MM.1S (cell line): ENCODE results near the gene SORCS2.

Experiments
- EZH2 ChIP-seq: fragments of 300-600 bp; sonication (generic); optimal IDR thresholded peaks from 2 replicates; pipeline ENCODE3; 2017; ENCODE audit warnings: low read depth, mild to moderate bottlenecking, antibody characterized with exemption, low read length, mixed read lengths
- EZH2phosphoT487 ChIP-seq: fragments of 300-600 bp; sonication (generic); IDR thresholded peaks from 2 replicates; pipeline ENCODE4 v1.6.1; 2018; ENCODE audit warnings: antibody characterized with exemption, low read length
- TF ChIP-seq, protein P1 (sequence below): fragments of 300-600 bp; sonication (generic); IDR thresholded peaks from 2 replicates; pipeline ENCODE4 v1.5.1; 2016; ENCODE audit warnings: antibody characterized with exemption, low read length, mixed read lengths

DNA sequence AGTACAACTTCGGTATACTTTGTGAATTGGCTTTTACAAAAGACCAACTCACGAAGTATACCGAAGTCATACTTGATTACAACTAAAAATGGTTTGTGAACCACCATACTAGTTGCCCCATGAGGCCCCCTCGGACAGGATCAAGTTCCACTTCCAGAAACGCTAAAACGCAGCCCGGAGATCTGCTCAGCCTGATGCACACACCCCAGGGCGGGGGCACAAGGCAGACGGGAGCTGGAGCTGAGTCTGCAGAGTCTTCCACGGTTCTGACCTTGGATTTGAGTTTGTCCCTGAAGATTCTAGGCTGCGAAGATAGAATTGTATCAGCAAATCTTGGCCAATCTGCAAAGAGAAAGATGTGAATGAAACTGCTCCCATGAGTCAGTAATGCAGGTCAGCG lies 118.1 kb downstream of the SORCS2 start:
- TF ChIP-seq, protein P1, sequence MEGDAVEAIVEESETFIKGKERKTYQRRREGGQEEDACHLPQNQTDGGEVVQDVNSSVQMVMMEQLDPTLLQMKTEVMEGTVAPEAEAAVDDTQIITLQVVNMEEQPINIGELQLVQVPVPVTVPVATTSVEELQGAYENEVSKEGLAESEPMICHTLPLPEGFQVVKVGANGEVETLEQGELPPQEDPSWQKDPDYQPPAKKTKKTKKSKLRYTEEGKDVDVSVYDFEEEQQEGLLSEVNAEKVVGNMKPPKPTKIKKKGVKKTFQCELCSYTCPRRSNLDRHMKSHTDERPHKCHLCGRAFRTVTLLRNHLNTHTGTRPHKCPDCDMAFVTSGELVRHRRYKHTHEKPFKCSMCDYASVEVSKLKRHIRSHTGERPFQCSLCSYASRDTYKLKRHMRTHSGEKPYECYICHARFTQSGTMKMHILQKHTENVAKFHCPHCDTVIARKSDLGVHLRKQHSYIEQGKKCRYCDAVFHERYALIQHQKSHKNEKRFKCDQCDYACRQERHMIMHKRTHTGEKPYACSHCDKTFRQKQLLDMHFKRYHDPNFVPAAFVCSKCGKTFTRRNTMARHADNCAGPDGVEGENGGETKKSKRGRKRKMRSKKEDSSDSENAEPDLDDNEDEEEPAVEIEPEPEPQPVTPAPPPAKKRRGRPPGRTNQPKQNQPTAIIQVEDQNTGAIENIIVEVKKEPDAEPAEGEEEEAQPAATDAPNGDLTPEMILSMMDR: no peak
- TF ChIP-seq EZH2 (no peak), EZH2phosphoT487 (no peak)
